Ramos (cell line): Measurements from ENCODE around the gene TMEM8B.
"Not testable (repeated sequence)": the region's sequence is repeated elsewhere in the genome, so short reads cannot be mapped to it uniquely, and the experiment has no call there.

Source experiments
- in situ Hi-C: fragments of 300-500 bp; cut with MboI; formaldehyde crosslinking; loops from one replicate; pipeline ENCODE4 v1.14.3; 2022; ENCODE audit warnings: low sequenced_read_pairs; ENCODE audit not compliant: unreplicated experiment

Gene TMEM8B

GRCh38 chr9:35904338-35904737 is 75.3 kb downstream of the TMEM8B start:
- in situ Hi-C loops, result no loop called here

GRCh38 chr9:35905051-35905781 is 76.2 kb downstream of the TMEM8B start:
- in situ Hi-C loops, result no loop called here

GRCh38 chr9:35905912-35906679 is 77.1 kb downstream of the TMEM8B start, which contains the start of gene HRCT1:
TSS of gene HRCT1 (plus strand) at chr9:35906202. CDS start at chr9:35906288, 86 bp downstream.
- in situ Hi-C loops, result no loop called here

- in situ Hi-C loops, result no loop called here
Measured at GRCh38 chr9:35906923-35907699, 78.1 kb downstream of the TMEM8B start.

GRCh38 chr9:35907711-35908503 is 78.9 kb downstream of the TMEM8B start:
- in situ Hi-C loops, result no loop called here

- in situ Hi-C loops, result no loop called here
Measured at GRCh38 chr9:35908504-35909125, 79.6 kb downstream of the TMEM8B start.

GRCh38 chr9:35909274-35909673 is 80.2 kb downstream of the TMEM8B start, which contains the start of gene SPAAR:
TSS of gene SPAAR (plus strand) at chr9:35909490. CDS start at chr9:35910464, 974 bp downstream.
- in situ Hi-C loops, result no loop called here

- in situ Hi-C loops, result no loop called here
Measured at GRCh38 chr9:35909687-35910612, 80.9 kb downstream of the TMEM8B start.

GRCh38 chr9:35910613-35911359 is 81.8 kb downstream of the TMEM8B start:
- in situ Hi-C loops, result no loop called here

GRCh38 chr9:35911690-35912089 is 82.7 kb downstream of the TMEM8B start:
- in situ Hi-C loops, result no loop called here

- in situ Hi-C loops, result no loop called here
Measured at GRCh38 chr9:35912791-35913400, 83.9 kb downstream of the TMEM8B start.

GRCh38 chr9:35913429-35913828 is 84.4 kb downstream of the TMEM8B start:
- in situ Hi-C loops, result not testable (repeated sequence)

- in situ Hi-C loops, result no loop called here
Measured at GRCh38 chr9:35914301-35914807, 85.3 kb downstream of the TMEM8B start.
